HepG2 (cell line): ENCODE data around the gene GPATCH4. TPM values are rescaled to one million over a fixed set of nuclear protein-coding genes. Genes with fewer than 3 reads are reported as not detected.

Experiments used
- ELF1 ChIP-seq: sonication (generic); formaldehyde crosslinking; IDR thresholded peaks from 2 replicates; pipeline ENCODE4 v1.4.0; 2020; ENCODE audit warnings: missing genetic modification reagents
- EZH2 ChIP-seq: conservative IDR thresholded peaks from 2 replicates; pipeline ENCODE4 v1.6.1; 2012; ENCODE audit warnings: mild to moderate bottlenecking, low read depth, low read length, moderate library complexity
- FLYWCH1 ChIP-seq: sonication (generic); formaldehyde crosslinking; IDR thresholded peaks from 2 replicates; pipeline ENCODE4 v1.8.1; 2023; ENCODE audit warnings: mild to moderate bottlenecking, missing genetic modification reagents
- FOXC1 ChIP-seq: sonication (generic); formaldehyde crosslinking; IDR thresholded peaks from 2 replicates; pipeline ENCODE4 v1.8.0; 2022; ENCODE audit warnings: mild to moderate bottlenecking, missing genetic modification reagents, borderline replicate concordance
- MAFF ChIP-seq: IDR thresholded peaks from 2 replicates; pipeline ENCODE4 v1.6.1; 2011; ENCODE audit warnings: low read depth, low read length, improper control_type of control experiment
- MED8 ChIP-seq: sonication (generic); formaldehyde crosslinking; IDR thresholded peaks from 2 replicates; pipeline ENCODE4 v1.8.1; 2023; ENCODE audit warnings: mild to moderate bottlenecking, missing genetic modification reagents; ENCODE audit not compliant: insufficient replicate concordance
- MEF2D ChIP-seq: sonication (generic); formaldehyde crosslinking; IDR thresholded peaks from 2 replicates; pipeline ENCODE4 v1.5.1; 2020; ENCODE audit warnings: mild to moderate bottlenecking, missing genetic modification reagents
- NFKBIZ ChIP-seq: IDR thresholded peaks from 2 replicates; pipeline ENCODE4 v1.6.1; 2018; ENCODE audit warnings: missing genetic modification reagents, missing compliant biosample characterization
- SIX4 ChIP-seq: sonication (generic); formaldehyde crosslinking; IDR thresholded peaks from 2 replicates; pipeline ENCODE4 v1.4.0; 2020; ENCODE audit warnings: missing genetic modification reagents
- SP140L ChIP-seq: sonication (generic); formaldehyde crosslinking; IDR thresholded peaks from 2 replicates; pipeline ENCODE4 v1.4.0; 2020; ENCODE audit warnings: missing genetic modification reagents, borderline replicate concordance
- TBX3 ChIP-seq: fragments of 450-650 bp; IDR thresholded peaks from 2 replicates; pipeline ENCODE4 v1.6.1; 2017; ENCODE audit warnings: antibody characterized with exemption, mild to moderate bottlenecking, inconsistent platforms, borderline replicate concordance
- ZBTB39 ChIP-seq: sonication (generic); formaldehyde crosslinking; IDR thresholded peaks from 2 replicates; pipeline ENCODE4 v1.5.0; 2020; ENCODE audit warnings: missing genetic modification reagents
- ZFP1 ChIP-seq: IDR thresholded peaks from 2 replicates; pipeline ENCODE4 v1.6.1; 2016
- ZHX1 ChIP-seq: sonication (generic); formaldehyde crosslinking; IDR thresholded peaks from 2 replicates; pipeline ENCODE4 v1.8.1; 2022; ENCODE audit warnings: low read depth, mild to moderate bottlenecking, missing genetic modification reagents
- ZNF180 ChIP-seq: sonication (generic); formaldehyde crosslinking; IDR thresholded peaks from 2 replicates; pipeline ENCODE4 v1.4.0; 2020; ENCODE audit warnings: low read depth, missing genetic modification reagents, borderline replicate concordance
- ZNF333 ChIP-seq: sonication (generic); formaldehyde crosslinking; IDR thresholded peaks from 2 replicates; pipeline ENCODE4 v1.4.0; 2020; ENCODE audit warnings: mild to moderate bottlenecking, missing genetic modification reagents, borderline replicate concordance
- ZNF343 ChIP-seq: sonication (generic); formaldehyde crosslinking; IDR thresholded peaks from 2 replicates; pipeline ENCODE4 v1.4.0; 2020; ENCODE audit warnings: mild to moderate bottlenecking, missing genetic modification reagents
- ZNF431 ChIP-seq: sonication (generic); formaldehyde crosslinking; IDR thresholded peaks from 2 replicates; pipeline ENCODE4 v1.9.0; 2022; ENCODE audit warnings: missing genetic modification reagents, low read depth, mild to moderate bottlenecking, borderline replicate concordance
- ZNF552 ChIP-seq: sonication (generic); formaldehyde crosslinking; IDR thresholded peaks from 2 replicates; pipeline ENCODE4 v1.9.0; 2022; ENCODE audit warnings: missing genetic modification reagents, mild to moderate bottlenecking, borderline replicate concordance
- polyA plus RNA-seq, 8 experiments: library from polyadenylated mRNA; depleted of rRNA in 3 of 8; stranded (reverse) in 7 of 8; unstranded in 1 of 8; fragments of >200 nt; fragmentation: Illumina TruSeq in 4 of 8; extraction: Trizol in 4 of 8; gene quantifications; 2 replicates each; pipeline versions ENCODE4 v1.2.1 to v1.2.3, GENCODE V29; 2011 to 2016; ENCODE audit warnings: low read depth in 4 of 8, missing spikeins in 1 of 8, mixed read lengths in 1 of 8; ENCODE audit not compliant: insufficient read depth in 1 of 8
- total RNA-seq, 5 experiments: library from RNA; depleted of rRNA; stranded (reverse); fragments of >200 nt; fragmentation: Illumina TruSeq; extraction: Trizol; gene quantifications; 2 replicates each; pipeline ENCODE4 v1.2.3, GENCODE V29; 2016; ENCODE audit warnings: low read depth in 1 of 5
- TF ChIP-seq, protein P1 (sequence below): sonication (generic); formaldehyde crosslinking; IDR thresholded peaks from 2 replicates; pipeline ENCODE4 v1.4.0; 2020; ENCODE audit warnings: missing genetic modification reagents

The GPATCH4 gene
- total and polyA plus RNA-seq, 2 of the 13 experiments (the other 11 are each of a cell fraction or from before 2014, with no cell fraction given), result 19.2 to 37.9 TPM

GRCh38 chr1:156601122-156601830 lies at the start of gene GPATCH4 (continued):
- TF ChIP-seq ZHX1 (0 out of 2 replicates have a peak, but pooled peaks have one; percentile 54), SIX4 (no peak), MAFF (no peak), MEF2D (CRISPR knock-in tag) (peak; percentile 1; the same call in 1 of the 2 replicates), ELF1 (CRISPR knock-in tag) (peak; percentile 98), ZBTB39 (CRISPR knock-in tag) (no peak), ZNF343 (no peak; the same call in 1 of the 2 replicates), MED8 (CRISPR knock-in tag) (peak; percentile 66), NFKBIZ (CRISPR knock-in tag) (peak; percentile 72; the same call in 1 of the 2 replicates), ZNF431 (CRISPR knock-in tag) (0 out of 2 replicates have a peak, but pooled peaks have one; percentile 53), ZNF180 (CRISPR knock-in tag) (peak; percentile 35; the same call in 1 of the 2 replicates), ZNF333 (no peak), TBX3 (no peak), ZFP1 (0 out of 2 replicates have a peak, but pooled peaks have one; percentile 33), SP140L (CRISPR knock-in tag) (0 out of 2 replicates have a peak, but pooled peaks have one; percentile 80), FOXC1 (CRISPR knock-in tag) (peak; percentile 58; the same call in 1 of the 2 replicates), EZH2 (no peak), ZNF552 (CRISPR knock-in tag) (no peak), FLYWCH1 (CRISPR knock-in tag) (no peak)
- TF ChIP-seq, protein P1, sequence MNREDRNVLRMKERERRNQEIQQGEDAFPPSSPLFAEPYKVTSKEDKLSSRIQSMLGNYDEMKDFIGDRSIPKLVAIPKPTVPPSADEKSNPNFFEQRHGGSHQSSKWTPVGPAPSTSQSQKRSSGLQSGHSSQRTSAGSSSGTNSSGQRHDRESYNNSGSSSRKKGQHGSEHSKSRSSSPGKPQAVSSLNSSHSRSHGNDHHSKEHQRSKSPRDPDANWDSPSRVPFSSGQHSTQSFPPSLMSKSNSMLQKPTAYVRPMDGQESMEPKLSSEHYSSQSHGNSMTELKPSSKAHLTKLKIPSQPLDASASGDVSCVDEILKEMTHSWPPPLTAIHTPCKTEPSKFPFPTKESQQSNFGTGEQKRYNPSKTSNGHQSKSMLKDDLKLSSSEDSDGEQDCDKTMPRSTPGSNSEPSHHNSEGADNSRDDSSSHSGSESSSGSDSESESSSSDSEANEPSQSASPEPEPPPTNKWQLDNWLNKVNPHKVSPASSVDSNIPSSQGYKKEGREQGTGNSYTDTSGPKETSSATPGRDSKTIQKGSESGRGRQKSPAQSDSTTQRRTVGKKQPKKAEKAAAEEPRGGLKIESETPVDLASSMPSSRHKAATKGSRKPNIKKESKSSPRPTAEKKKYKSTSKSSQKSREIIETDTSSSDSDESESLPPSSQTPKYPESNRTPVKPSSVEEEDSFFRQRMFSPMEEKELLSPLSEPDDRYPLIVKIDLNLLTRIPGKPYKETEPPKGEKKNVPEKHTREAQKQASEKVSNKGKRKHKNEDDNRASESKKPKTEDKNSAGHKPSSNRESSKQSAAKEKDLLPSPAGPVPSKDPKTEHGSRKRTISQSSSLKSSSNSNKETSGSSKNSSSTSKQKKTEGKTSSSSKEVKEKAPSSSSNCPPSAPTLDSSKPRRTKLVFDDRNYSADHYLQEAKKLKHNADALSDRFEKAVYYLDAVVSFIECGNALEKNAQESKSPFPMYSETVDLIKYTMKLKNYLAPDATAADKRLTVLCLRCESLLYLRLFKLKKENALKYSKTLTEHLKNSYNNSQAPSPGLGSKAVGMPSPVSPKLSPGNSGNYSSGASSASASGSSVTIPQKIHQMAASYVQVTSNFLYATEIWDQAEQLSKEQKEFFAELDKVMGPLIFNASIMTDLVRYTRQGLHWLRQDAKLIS (CRISPR knock-in tag), result no peak
